Neural progenitor cell (in vitro differentiated cells): ENCODE measurements around the gene KMT2E.

Source experiments
- CTCF ChIP-seq: fragments of 200-600 bp; sonication (generic); IDR thresholded peaks from 2 replicates; pipeline ENCODE4 v1.5.1; 2017; ENCODE audit warnings: antibody characterized with exemption, mild to moderate bottlenecking
- EZH2 ChIP-seq: fragments of 200-600 bp; sonication (generic); IDR thresholded peaks from 2 replicates; pipeline ENCODE4 v1.6.1; 2017; ENCODE audit warnings: antibody characterized with exemption, mild to moderate bottlenecking, moderate library complexity
- EZH2phosphoT487 ChIP-seq: fragments of 200-600 bp; sonication (generic); IDR thresholded peaks from 2 replicates; pipeline ENCODE4 v1.6.1; 2017; ENCODE audit warnings: antibody characterized with exemption

- TF ChIP-seq CTCF (no peak), EZH2 (no peak), EZH2phosphoT487 (no peak)
Observed at GRCh38 chr7:105016068-105016708, 2.2 kb downstream of the KMT2E start.
